ENCODE measurements around the gene CDC25A.
"Not testable (repeated sequence)": the region's sequence is repeated elsewhere in the genome, so short reads cannot be mapped to it uniquely, and the experiment has no call there.

Gene CDC25A

GRCh38 chr3:48188266-48189201, at the start of gene CDC25A:
Gene CDC25A (minus strand): TSS chr3:48188417. CDS start chr3:48187947, 470 bp downstream.
- peak; percentile 98 for DNase-seq

GRCh38 chr3:48236531-48236930, 48.3 kb upstream of the CDC25A start:
- no peak for DNase-seq

- DNase-seq = no peak
Observed at GRCh38 chr3:48233542-48233941, 45.3 kb upstream of the CDC25A start.

- peak; percentile 58 for DNase-seq
Observed at GRCh38 chr3:48232734-48233133, 44.5 kb upstream of the CDC25A start.

GRCh38 chr3:48232232-48232631, 44.0 kb upstream of the CDC25A start:
- no peak for DNase-seq

GRCh38 chr3:48226939-48227338, 38.7 kb upstream of the CDC25A start:
- DNase-seq = no peak

GRCh38 chr3:48225587-48225986, 37.4 kb upstream of the CDC25A start:
- no peak for DNase-seq

- peak; percentile 39 for DNase-seq
Observed at GRCh38 chr3:48222616-48223513, 34.6 kb upstream of the CDC25A start, which contains the start of gene CAMP. Gene CAMP (plus strand): TSS chr3:48223495. CDS start chr3:48223512, 17 bp downstream.

GRCh38 chr3:48220746-48221145, 32.5 kb upstream of the CDC25A start:
- no peak for DNase-seq

- DNase-seq = no peak
Observed at GRCh38 chr3:48219543-48219942, 31.3 kb upstream of the CDC25A start.

- DNase-seq = no peak
Observed at GRCh38 chr3:48218537-48218936, 30.3 kb upstream of the CDC25A start.

- no peak for DNase-seq
Observed at GRCh38 chr3:48217449-48217848, 29.2 kb upstream of the CDC25A start.

GRCh38 chr3:48215876-48216275, 27.7 kb upstream of the CDC25A start:
- no peak for DNase-seq

- no peak for DNase-seq
Observed at GRCh38 chr3:48215466-48215865, 27.2 kb upstream of the CDC25A start.

GRCh38 chr3:48215019-48215418, 26.8 kb upstream of the CDC25A start:
- DNase-seq = no peak

GRCh38 chr3:48214225-48214624, 26.0 kb upstream of the CDC25A start:
- DNase-seq = no peak

GRCh38 chr3:48211776-48212175, 23.6 kb upstream of the CDC25A start:
- DNase-seq = not testable (repeated sequence)

- DNase-seq = not testable (repeated sequence)
Observed at GRCh38 chr3:48210534-48210933, 22.3 kb upstream of the CDC25A start.

- DNase-seq = no peak
Observed at GRCh38 chr3:48209445-48209844, 21.2 kb upstream of the CDC25A start.

- no peak for DNase-seq
Observed at GRCh38 chr3:48208076-48208475, 19.9 kb upstream of the CDC25A start.

- no peak for DNase-seq
Observed at GRCh38 chr3:48202632-48203031, 14.4 kb upstream of the CDC25A start.

GRCh38 chr3:48199117-48199516, 10.9 kb upstream of the CDC25A start:
- no peak for DNase-seq

- no peak for DNase-seq
Observed at GRCh38 chr3:48196611-48197010, 8.4 kb upstream of the CDC25A start.

Data from CD4-positive, alpha-beta T cell treated with Interleukin-21 for 1 hour (primary cell).